Progenitor cell of endocrine pancreas (in vitro differentiated cells): Measurements from ENCODE around the gene TFE3. TPM values are rescaled to one million over a fixed set of nuclear protein-coding genes. Genes with fewer than 3 reads are reported as not detected.
A peak's percentile ranks its signal among the peaks of the same experiment; 100 is the strongest.

Experiments
- DNase-seq: peaks from one replicate; pipeline ENCODE4 v3.0.0; 2021; ENCODE audit warnings: low spot score; ENCODE audit not compliant: unreplicated experiment
- H3K27ac Mint-ChIP-seq: 2 replicates; pipeline ENCODE4 v1.8.0; 2021; ENCODE audit warnings: mild to moderate bottlenecking, moderate library complexity, mixed read lengths
- H3K27me3 Mint-ChIP-seq: 2 replicates; pipeline ENCODE4 v1.8.0; 2021; ENCODE audit warnings: mixed read lengths
- H3K36me3 Mint-ChIP-seq: 2 replicates; pipeline ENCODE4 v1.8.0; 2022; ENCODE audit warnings: mixed read lengths; ENCODE audit not compliant: insufficient read depth
- H3K4me1 Mint-ChIP-seq: 2 replicates; pipeline ENCODE4 v1.8.0; 2021; ENCODE audit warnings: low read depth, mixed read lengths
- H3K4me3 Mint-ChIP-seq: 2 replicates; pipeline ENCODE4 v1.8.0; 2021; ENCODE audit warnings: low read depth, mild to moderate bottlenecking, moderate library complexity, mixed read lengths
- H3K9me3 Mint-ChIP-seq: 2 replicates; pipeline ENCODE4 v1.8.0; 2021; ENCODE audit warnings: low read depth, mixed read lengths
- total RNA-seq: library from RNA; stranded (reverse); gene quantifications from 2 replicates; pipeline ENCODE4 v1.2.1, GENCODE V29; 2021
- TF ChIP-seq, protein P1 (sequence below): fragments of 200-600 bp; sonication (generic); IDR thresholded peaks from one replicate; pipeline ENCODE4 v1.5.0; 2021; ENCODE audit warnings: antibody characterized with exemption, mild to moderate bottlenecking; ENCODE audit not compliant: unreplicated experiment

The TFE3 gene
- total RNA-seq, 1 donor from 2014 or later, result 39.7 TPM

DNA sequence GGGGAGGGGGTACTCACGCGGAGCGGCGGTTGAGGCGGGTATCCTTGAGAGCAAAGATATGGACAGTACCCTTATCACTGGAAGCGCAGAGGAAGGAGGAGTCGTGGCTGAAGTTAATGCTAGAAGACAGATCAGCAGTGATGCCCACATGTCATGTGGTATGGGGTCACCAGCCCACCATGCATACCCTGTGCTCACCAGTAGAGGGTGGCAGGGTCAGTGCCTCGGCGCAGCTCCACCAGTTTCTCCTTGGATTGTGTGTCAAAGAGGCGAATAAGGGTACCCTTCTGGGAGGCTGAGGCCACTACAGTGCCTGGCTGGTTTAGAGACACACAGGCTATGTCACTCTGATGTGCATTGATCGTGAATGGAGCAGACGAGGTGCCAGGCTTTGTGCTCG, 32.2 kb upstream of the TFE3 start:
- TF ChIP-seq, protein P1, sequence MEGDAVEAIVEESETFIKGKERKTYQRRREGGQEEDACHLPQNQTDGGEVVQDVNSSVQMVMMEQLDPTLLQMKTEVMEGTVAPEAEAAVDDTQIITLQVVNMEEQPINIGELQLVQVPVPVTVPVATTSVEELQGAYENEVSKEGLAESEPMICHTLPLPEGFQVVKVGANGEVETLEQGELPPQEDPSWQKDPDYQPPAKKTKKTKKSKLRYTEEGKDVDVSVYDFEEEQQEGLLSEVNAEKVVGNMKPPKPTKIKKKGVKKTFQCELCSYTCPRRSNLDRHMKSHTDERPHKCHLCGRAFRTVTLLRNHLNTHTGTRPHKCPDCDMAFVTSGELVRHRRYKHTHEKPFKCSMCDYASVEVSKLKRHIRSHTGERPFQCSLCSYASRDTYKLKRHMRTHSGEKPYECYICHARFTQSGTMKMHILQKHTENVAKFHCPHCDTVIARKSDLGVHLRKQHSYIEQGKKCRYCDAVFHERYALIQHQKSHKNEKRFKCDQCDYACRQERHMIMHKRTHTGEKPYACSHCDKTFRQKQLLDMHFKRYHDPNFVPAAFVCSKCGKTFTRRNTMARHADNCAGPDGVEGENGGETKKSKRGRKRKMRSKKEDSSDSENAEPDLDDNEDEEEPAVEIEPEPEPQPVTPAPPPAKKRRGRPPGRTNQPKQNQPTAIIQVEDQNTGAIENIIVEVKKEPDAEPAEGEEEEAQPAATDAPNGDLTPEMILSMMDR, result peak; percentile 14
- no peak for DNase-seq
- Mint-ChIP-seq H3K27me3 (no peaks in the 10 kb centered on the region), H3K36me3 (no peaks in the 10 kb centered on the region), H3K4me3 (no peak overlapping the region), H3K27ac (no peak overlapping the region), H3K4me1 (peaks cover 8% of the 10 kb centered on the region), H3K9me3 (no peaks in the 10 kb centered on the region)

DNA sequence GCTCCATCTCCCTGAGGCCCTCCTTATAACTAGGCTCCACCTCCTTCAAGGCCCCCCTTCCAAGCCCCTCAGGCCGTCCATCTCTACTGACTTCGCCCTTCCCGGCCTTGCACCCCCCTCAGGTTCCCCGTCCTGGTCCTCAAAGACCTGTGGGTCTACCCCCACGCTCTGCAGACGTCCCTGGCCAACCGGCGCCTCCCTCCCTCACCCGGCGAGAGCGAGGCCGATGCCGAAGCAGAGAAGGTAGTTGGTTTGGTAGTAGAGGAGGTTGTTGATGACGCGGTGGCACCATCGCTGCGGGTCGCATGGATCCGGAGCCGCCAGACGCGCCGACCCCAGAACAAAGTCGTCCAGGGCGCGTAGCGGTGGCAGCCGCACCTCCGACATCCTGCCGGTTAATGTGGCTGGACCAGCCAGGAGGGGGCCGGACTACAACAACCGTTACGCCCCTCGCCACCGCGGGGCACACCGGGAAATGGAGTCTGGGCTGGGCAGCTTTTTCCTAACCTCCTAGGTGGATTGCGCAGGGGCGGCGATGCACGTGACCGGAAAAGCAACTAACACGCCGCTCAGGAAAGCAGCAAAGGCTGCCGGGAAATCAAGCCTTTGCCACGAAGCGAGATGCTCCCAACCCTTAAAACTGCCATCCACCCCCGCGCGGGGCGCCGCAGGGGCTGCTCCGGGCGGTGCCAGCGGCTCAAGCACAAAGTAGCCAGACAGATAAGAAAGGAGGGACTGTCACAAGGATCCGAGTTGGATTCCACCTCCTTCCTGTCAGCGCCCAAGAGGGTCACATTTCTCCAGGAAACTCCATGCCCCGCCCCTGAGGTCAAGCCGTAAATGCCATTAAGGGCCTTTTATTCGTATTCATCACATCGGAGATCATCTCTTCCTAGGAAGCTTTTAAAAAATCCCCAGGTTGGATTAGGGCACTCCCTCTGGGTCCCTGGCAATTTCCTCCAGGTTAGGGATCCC, 30.7 kb upstream of the TFE3 start, which contains the start of gene PRAF2:
PRAF2 (minus strand) TSS at position 402 of the 975 bp plus-strand sequence; CDS start at position 387, 15 bp downstream.
- peaks cover 5% of the 10 kb centered on the region for H3K4me1 Mint-ChIP-seq
- TF ChIP-seq, protein P1, result no peak
- H3K36me3 Mint-ChIP-seq, result no peaks in the 10 kb centered on the region
- peak within 1 kb of the TSS; percentile 80 for H3K27ac Mint-ChIP-seq
- DNase-seq, result peak; percentile 69
- no peaks in the 10 kb centered on the region for H3K27me3 Mint-ChIP-seq
- H3K4me3 Mint-ChIP-seq, result peak within 1 kb of the TSS; percentile 82
- no peaks in the 10 kb centered on the region for H3K9me3 Mint-ChIP-seq

DNA sequence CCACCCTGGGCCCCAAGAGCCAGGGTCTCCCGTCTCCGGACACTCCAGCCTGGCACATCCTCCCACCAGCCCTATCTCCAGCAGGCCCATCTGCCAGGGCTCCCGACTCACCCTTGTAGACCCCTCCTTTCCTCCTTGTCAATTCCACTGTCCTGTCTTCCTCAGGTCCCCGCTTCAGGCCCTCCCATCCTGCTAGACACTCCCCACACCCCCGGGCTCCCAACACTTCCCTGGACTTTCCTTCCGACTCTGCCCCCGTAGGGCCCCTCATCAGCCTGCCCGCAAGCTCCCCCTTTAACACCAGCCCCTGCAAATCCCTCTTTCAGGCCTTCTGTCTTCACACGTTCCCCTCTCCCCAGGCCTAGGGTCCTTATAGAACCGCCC, 29.5 kb upstream of the TFE3 start:
- peaks cover 5% of the 10 kb centered on the region for H3K4me1 Mint-ChIP-seq
- no peaks in the 10 kb centered on the region for H3K9me3 Mint-ChIP-seq
- no peaks in the 10 kb centered on the region for H3K27me3 Mint-ChIP-seq
- H3K4me3 Mint-ChIP-seq, result peak overlapping the region; percentile 82
- TF ChIP-seq, protein P1, result no peak
- no peak for DNase-seq
- peak overlapping the region; percentile 80 for H3K27ac Mint-ChIP-seq
- no peaks in the 10 kb centered on the region for H3K36me3 Mint-ChIP-seq

DNA sequence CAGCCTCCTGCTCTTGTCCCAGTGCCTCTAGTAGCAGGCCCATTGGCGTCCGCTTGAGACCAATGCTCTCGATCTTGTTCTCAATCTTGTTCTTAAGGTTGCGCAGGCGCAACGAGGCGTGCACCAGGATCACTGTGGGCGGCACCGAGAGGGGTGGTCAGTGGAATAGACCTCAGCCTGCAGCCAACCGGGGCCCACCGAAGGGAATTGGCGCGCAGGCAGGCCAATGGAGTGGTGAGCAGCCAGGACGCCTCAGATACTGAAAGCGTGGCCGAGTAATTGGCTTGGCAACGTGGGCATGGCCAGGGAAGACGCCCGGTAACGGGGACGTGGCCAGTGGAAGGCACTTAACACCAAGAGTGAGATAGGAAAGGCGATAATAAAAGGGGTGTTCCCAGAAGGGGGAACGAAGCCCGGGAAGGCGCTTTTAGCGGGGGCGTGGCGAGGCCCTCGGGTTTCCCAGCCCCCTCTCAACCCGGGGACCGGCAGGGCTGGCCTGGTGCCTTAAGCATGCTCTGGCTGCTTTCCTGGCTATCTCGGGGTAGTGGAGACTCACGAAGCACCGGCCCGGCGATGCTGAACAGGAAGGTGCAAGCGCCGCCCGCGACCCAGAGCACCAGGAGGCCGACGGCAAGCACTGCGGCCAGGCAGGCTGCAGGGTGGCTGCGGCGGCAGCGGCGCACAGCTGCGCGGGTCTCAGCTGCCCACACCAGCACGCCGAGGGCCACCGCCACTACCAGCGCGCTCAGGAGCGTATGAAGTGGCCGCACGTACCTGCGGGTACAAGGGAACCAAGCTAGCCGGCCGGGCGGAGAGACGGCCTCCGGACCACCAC, 28.9 kb upstream of the TFE3 start:
- Mint-ChIP-seq H3K9me3 (no peaks in the 10 kb centered on the region), H3K27ac (no peak overlapping the region), H3K27me3 (no peaks in the 10 kb centered on the region), H3K4me1 (peaks cover 5% of the 10 kb centered on the region), H3K36me3 (no peaks in the 10 kb centered on the region), H3K4me3 (peak overlapping the region; percentile 65)
- TF ChIP-seq, protein P1, result no peak
- no peak for DNase-seq

DNA sequence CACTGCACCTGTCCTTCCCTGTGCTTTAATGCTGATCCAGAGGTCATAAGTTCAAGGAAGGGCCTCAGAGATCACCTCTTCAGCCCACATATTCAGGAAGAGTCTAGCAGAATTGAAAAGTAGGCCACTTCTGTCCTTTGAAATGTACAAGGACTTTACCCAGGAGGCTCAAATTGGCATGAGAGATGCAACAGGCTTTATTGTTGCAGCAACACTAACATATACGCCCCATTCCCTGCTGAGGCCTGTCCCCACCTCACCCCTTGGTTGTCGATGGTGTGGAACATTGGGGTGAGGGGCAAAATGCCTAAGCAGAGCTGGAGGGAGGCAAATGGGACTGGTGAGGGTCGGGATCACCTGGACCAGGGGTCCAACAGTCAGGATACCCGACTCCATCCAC, 27.8 kb upstream of the TFE3 start:
- H3K4me1 Mint-ChIP-seq, result peaks cover 5% of the 10 kb centered on the region
- H3K9me3 Mint-ChIP-seq, result no peaks in the 10 kb centered on the region
- no peak overlapping the region for H3K4me3 Mint-ChIP-seq
- no peaks in the 10 kb centered on the region for H3K27me3 Mint-ChIP-seq
- peak overlapping the region; percentile 49 for H3K27ac Mint-ChIP-seq
- DNase-seq, result no peak
- TF ChIP-seq, protein P1, result no peak
- H3K36me3 Mint-ChIP-seq, result peaks cover 2% of the 10 kb centered on the region
